B cell (primary cell): Measurements from ENCODE around the gene RAI1. TPM values are rescaled to one million over a fixed set of nuclear protein-coding genes. Genes with fewer than 3 reads are reported as not detected.

ENCODE experiments used
- ATAC-seq: fragments of 200-7000 bp; cut with Tn5 transposase; one replicate; pipeline ENCODE4 v1.10.0; 2021; ENCODE audit warnings: low read depth, mild to moderate bottlenecking, moderate number of reproducible peaks, moderate library complexity
- CTCF ChIA-PET: fragments of 350-600 bp; sonication (Branson Sonifier 250); formaldehyde crosslinking; loops from one replicate; lab custom pipeline; 2021; ENCODE audit warnings: antibody characterized with exemption, inconsistent platforms; lab: Charles Lee
- POLR2A ChIA-PET: fragments of 350-600 bp; sonication (Branson Sonifier 250); formaldehyde crosslinking; loops from one replicate; lab custom pipeline; 2021; ENCODE audit warnings: antibody characterized with exemption; lab: Charles Lee
- DNase-seq: peaks from one replicate; pipeline ENCODE4 v3.0.0; 2013
- H2AFZ ChIP-seq: 2 replicates; pipeline ENCODE4 v1.6.1; 2012; ENCODE audit warnings: mild to moderate bottlenecking, low read depth, low read length; ENCODE audit not compliant: insufficient read depth, poor library complexity, severe bottlenecking
- H3K27ac ChIP-seq, 2 donors: 1 replicate in 1 of 2; 2 replicates in 1 of 2; pipeline ENCODE4 v1.5.1; 2012 to 2013; ENCODE audit warnings: low read length in 2 of 2, mild to moderate bottlenecking in 2 of 2, moderate library complexity in 1 of 2
- H3K27me3 ChIP-seq, 4 experiments: fragments of 200-600 bp in 1 of 4; sonication (generic) in 1 of 4; replicated peaks in 1 of 4; 1 replicate in 2 of 4; 2 replicates in 2 of 4; pipeline versions ENCODE4 v1.6.1 to v1.7.0; 2013 to 2016; ENCODE audit warnings: low read length in 3 of 4, mild to moderate bottlenecking in 2 of 4, mixed read lengths in 1 of 4, moderate library complexity in 1 of 4; ENCODE audit not compliant: insufficient read depth in 4 of 4, control insufficient read depth in 3 of 4; ENCODE audit errors: control extremely low read depth in 1 of 4
- H3K36me3 ChIP-seq, 2 experiments: replicated peaks in 1 of 2; 1 replicate in 1 of 2; 2 replicates in 1 of 2; pipeline versions ENCODE4 v1.6.1 to v1.7.1; 2013; ENCODE audit warnings: low read length in 1 of 2; ENCODE audit not compliant: insufficient read depth in 2 of 2, control insufficient read depth in 1 of 2; ENCODE audit errors: control extremely low read depth in 1 of 2, extremely low read depth in 1 of 2
- H3K4me1 ChIP-seq, 2 donors: fragments of 200-600 bp in 1 of 2; sonication (generic) in 1 of 2; 1 replicate in 1 of 2; 2 replicates in 1 of 2; pipeline versions ENCODE4 v1.5.1 to v1.6.1; 2013 to 2017; ENCODE audit warnings: low read length in 2 of 2; ENCODE audit not compliant: control insufficient read depth in 2 of 2, insufficient read depth in 2 of 2
- H3K4me2 ChIP-seq: replicated peaks from 2 replicates; pipeline ENCODE3; 2012; ENCODE audit warnings: mild to moderate bottlenecking, low read depth, low read length; ENCODE audit not compliant: poor library complexity, severe bottlenecking
- H3K4me3 ChIP-seq, 5 experiments: fragments of 200-600 bp in 1 of 5; sonication (generic) in 1 of 5; 1 replicate in 3 of 5; 2 replicates in 2 of 5; pipeline versions ENCODE4 v1.5.1 to v1.7.0; 2011 to 2016; ENCODE audit warnings: low read length in 4 of 5, mild to moderate bottlenecking in 4 of 5, low read depth in 2 of 5, control low read depth in 1 of 5, moderate library complexity in 1 of 5; ENCODE audit not compliant: insufficient read depth in 1 of 5; ENCODE audit errors: control extremely low read depth in 1 of 5, extremely low read depth in 1 of 5
- H3K79me2 ChIP-seq: fragments of 200-600 bp; sonication (generic); one replicate; pipeline ENCODE4 v1.6.0; 2016; ENCODE audit warnings: low read length; ENCODE audit not compliant: control insufficient read depth, insufficient read depth
- H3K9ac ChIP-seq: fragments of 200-600 bp; sonication (generic); 2 replicates; pipeline ENCODE4 v1.6.1; 2017; ENCODE audit warnings: mild to moderate bottlenecking, low read length, moderate library complexity
- H3K9me3 ChIP-seq, 3 donors: one replicate each; pipeline versions ENCODE4 v1.6.1 to v1.7.1; 2013; ENCODE audit warnings: low read length in 2 of 3; ENCODE audit not compliant: control insufficient read depth in 2 of 3, insufficient read depth in 1 of 3; ENCODE audit errors: control extremely low read depth in 1 of 3
- H4K20me1 ChIP-seq: 2 replicates; pipeline ENCODE4 v1.6.0; 2012; ENCODE audit warnings: mild to moderate bottlenecking, low read length; ENCODE audit not compliant: insufficient read depth, control insufficient read depth, poor library complexity, severe bottlenecking
- H3K27ac Mint-ChIP-seq: one replicate; pipeline ENCODE4 v1.8.0; 2021; ENCODE audit warnings: mixed read lengths
- H3K27me3 Mint-ChIP-seq: one replicate; pipeline ENCODE4 v1.8.0; 2021; ENCODE audit warnings: mixed read lengths
- H3K4me1 Mint-ChIP-seq: one replicate; pipeline ENCODE4 v1.8.0; 2021; ENCODE audit warnings: mixed read lengths
- H3K4me3 Mint-ChIP-seq: one replicate; pipeline ENCODE4 v1.8.0; 2021; ENCODE audit warnings: mixed read lengths
- H3K9me3 Mint-ChIP-seq: one replicate; pipeline ENCODE4 v1.8.0; 2022; ENCODE audit warnings: mixed read lengths; ENCODE audit not compliant: insufficient read depth
- EZH2 ChIP-seq: IDR thresholded peaks from 2 replicates; pipeline ENCODE4 v1.6.1; 2012; ENCODE audit warnings: borderline replicate concordance, low read depth, mild to moderate bottlenecking, moderate library complexity, low read length; ENCODE audit not compliant: insufficient read depth, poor library complexity, severe bottlenecking
- WGBS: methylation state at CpG from one replicate; pipeline ENCODE4 v1.1.5; 2013; ENCODE audit warnings: missing lambda C conversion rate; ENCODE audit not compliant: insufficient coverage; 5-methylcytosine and 5-hydroxymethylcytosine counted together
- intact Hi-C: fragments of 100-400 bp; cut with micrococcal nuclease; formaldehyde crosslinking; loops from one replicate; pipeline ENCODE4 v1.10.0; 2022
- polyA plus RNA-seq: library from polyadenylated mRNA; depleted of rRNA; stranded (reverse); fragments of >200 nt; gene quantifications from 2 replicates; pipeline ENCODE4 v1.2.3, GENCODE V29; 2012
- total RNA-seq, 2 donors: library from RNA; stranded (reverse); fragments of 120-200 nt in 1 of 2; gene quantifications; 1 replicate in 1 of 2; 2 replicates in 1 of 2; pipeline versions ENCODE4 v1.2.3 to v1.2.4, GENCODE V29; 2013 to 2022
- TF ChIP-seq, protein P1 (sequence below): fragments of 200-600 bp; IDR thresholded peaks from one replicate; pipeline ENCODE4 v1.8.0; 2022; ENCODE audit warnings: antibody characterized with exemption, mild to moderate bottlenecking

The RAI1 gene
- total and polyA plus RNA-seq, 2 donors (not counting 1 experiment from before 2014, with no cell fraction given): 4.7 to 34.0 TPM

DNA sequence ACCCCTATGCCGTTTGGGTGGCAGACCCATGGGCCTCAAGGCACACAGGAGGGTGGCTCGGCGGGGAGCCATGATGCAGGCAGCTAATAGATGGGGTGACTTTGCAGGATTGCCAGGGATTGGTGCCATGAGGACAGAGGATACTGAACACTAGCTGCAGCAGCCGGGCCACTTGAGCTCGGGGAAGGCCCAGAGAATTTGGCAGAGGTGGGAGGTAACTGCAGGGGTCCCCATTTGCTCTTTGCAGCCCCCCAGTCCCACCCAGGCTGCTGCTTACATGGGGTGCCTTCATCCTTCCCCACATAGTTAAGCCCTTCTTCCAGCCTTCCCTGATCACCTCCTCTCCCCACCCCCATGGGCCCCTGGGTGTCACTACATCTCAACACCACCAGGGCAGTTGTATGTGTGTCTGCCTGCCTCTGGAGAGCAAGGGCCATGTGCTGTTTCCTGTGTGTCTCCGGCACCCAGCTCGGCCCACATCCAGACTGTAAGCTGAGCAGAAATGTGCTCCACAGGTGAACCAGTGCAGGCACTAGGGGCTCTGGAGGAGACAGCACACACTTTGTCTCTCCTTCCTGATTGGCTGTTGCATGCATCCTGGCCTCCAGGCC is 103.5 kb downstream of the RAI1 start:
- H3K4me1 ChIP-seq: peaks cover 27 to 37% of the 10 kb centered on the region in 2 donors
- H3K4me2 ChIP-seq: peak overlapping the region; percentile 98
- CTCF ChIA-PET: interaction anchor here (1.0 to 1.8 kb wide), 5 partner anchors 10 to 103 kb away, joined by 3 to 6 read pairs (median 3); no protein-coding TSS in a partner anchor
- H3K27ac Mint-ChIP-seq: no peak overlapping the region
- peaks cover 10% of the 10 kb centered on the region for H3K79me2 ChIP-seq
- DNase-seq: peak; percentile 40
- H2AFZ ChIP-seq: no peak overlapping the region
- H3K9ac ChIP-seq: peak overlapping the region; percentile 72
- no peaks in the 10 kb centered on the region for H3K36me3 ChIP-seq
- 49% methylated on average over 6 of the region's 7 CpGs for WGBS
- no peaks in the 10 kb centered on the region for H3K9me3 Mint-ChIP-seq
- peak overlapping the region in 1 of 5 experiments; percentile 74 for H3K4me3 ChIP-seq
- peaks cover 0 to 4% (median 0%) of the 10 kb centered on the region in 3 donors for H3K9me3 ChIP-seq
- H4K20me1 ChIP-seq: peaks cover 74% of the 10 kb centered on the region
- H3K27me3 Mint-ChIP-seq: peaks cover 5% of the 10 kb centered on the region
- ATAC-seq: no peak
- H3K4me3 Mint-ChIP-seq: peak overlapping the region; percentile 90
- H3K4me1 Mint-ChIP-seq: peaks cover 26% of the 10 kb centered on the region
- intact Hi-C loops: loop anchor here (2.0 to 5.0 kb wide), 2 partner anchors 32 to 57 kb away; no protein-coding TSS in a partner anchor
- TF ChIP-seq, protein P1, sequence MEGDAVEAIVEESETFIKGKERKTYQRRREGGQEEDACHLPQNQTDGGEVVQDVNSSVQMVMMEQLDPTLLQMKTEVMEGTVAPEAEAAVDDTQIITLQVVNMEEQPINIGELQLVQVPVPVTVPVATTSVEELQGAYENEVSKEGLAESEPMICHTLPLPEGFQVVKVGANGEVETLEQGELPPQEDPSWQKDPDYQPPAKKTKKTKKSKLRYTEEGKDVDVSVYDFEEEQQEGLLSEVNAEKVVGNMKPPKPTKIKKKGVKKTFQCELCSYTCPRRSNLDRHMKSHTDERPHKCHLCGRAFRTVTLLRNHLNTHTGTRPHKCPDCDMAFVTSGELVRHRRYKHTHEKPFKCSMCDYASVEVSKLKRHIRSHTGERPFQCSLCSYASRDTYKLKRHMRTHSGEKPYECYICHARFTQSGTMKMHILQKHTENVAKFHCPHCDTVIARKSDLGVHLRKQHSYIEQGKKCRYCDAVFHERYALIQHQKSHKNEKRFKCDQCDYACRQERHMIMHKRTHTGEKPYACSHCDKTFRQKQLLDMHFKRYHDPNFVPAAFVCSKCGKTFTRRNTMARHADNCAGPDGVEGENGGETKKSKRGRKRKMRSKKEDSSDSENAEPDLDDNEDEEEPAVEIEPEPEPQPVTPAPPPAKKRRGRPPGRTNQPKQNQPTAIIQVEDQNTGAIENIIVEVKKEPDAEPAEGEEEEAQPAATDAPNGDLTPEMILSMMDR: peak; percentile 23
- TF ChIP-seq EZH2: no peak
- no peak overlapping the region for H3K27ac ChIP-seq
- POLR2A ChIA-PET: interaction anchor here (1.0 kb wide), 1 partner anchor 31 kb away, joined by 3 read pairs; no protein-coding TSS in a partner anchor
- H3K27me3 ChIP-seq: peaks cover 0 to 16% (median 3%) of the 10 kb centered on the region in 4 experiments

DNA sequence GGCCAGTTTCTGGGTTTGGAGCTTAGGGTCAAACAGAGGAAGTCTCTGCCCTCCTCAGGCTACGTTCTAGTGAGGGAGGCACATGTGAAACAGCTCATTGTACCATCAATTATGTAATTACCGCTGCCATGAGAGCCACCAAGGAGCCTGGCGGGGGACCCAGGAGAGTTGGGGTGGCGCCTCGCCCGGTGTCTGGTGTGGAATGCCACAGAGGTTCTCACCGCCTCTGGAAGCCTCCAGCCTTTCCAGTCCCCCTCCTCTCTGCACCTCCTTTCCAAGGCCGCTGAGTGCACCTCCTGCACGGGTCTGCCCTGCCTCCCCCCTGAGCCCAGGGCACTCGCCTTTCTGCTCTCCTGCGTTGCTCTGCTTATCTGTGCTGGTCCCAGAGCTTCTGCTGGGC is 104.1 kb downstream of the RAI1 start:
- Histone ChIP-seq H3K4me3 (no peak overlapping the region), H3K27ac (no peak overlapping the region), H3K9ac (no peak overlapping the region), H3K36me3 (no peaks in the 10 kb centered on the region), H3K4me2 (no peak overlapping the region), H2AFZ (no peak overlapping the region), H3K27me3 (peaks cover 0 to 16% (median 3%) of the 10 kb centered on the region in 4 experiments), H3K4me1 (peaks cover 27 to 37% of the 10 kb centered on the region in 2 donors), H3K9me3 (peaks cover 0 to 4% (median 0%) of the 10 kb centered on the region in 3 donors), H3K79me2 (peaks cover 10% of the 10 kb centered on the region), H4K20me1 (peaks cover 76% of the 10 kb centered on the region)
- no peak for TF ChIP-seq EZH2
- TF ChIP-seq, protein P1: no peak
- no peak for DNase-seq
- CTCF ChIA-PET: interaction anchor here (0.6 to 1.3 kb wide), 5 partner anchors 23 to 57 kb away, joined by 3 to 4 read pairs (median 3); no protein-coding TSS in a partner anchor
- Mint-ChIP-seq H3K9me3 (no peaks in the 10 kb centered on the region), H3K4me1 (peaks cover 26% of the 10 kb centered on the region), H3K4me3 (peak overlapping the region; percentile 90), H3K27ac (no peak overlapping the region), H3K27me3 (peaks cover 5% of the 10 kb centered on the region)
- intact Hi-C loops: loop anchor here (2.0 kb wide), 1 partner anchor 33 kb away; no protein-coding TSS in a partner anchor
- POLR2A ChIA-PET: no interaction called here
- no peak for ATAC-seq
- 73% methylated on average over 10 of the region's 11 CpGs for WGBS
